ENCODE measurements around the gene MFSD12.

- TF ChIP-seq POLR2A (IDR thresholded peaks at IDR 0.05) (no peak), CTCF (IDR thresholded peaks at IDR 0.05) (no peak), POLR2AphosphoS5 (IDR thresholded peaks at IDR 0.05) (no peak)
Measured at GRCh38 chr19:3565139-3565538, 7.8 kb upstream of the MFSD12 start.

All from gastroesophageal sphincter (tissue), 3 donors.